GM12878 (cell line): ENCODE measurements around the gene GRK1.

Source experiments
- BRCA1 ChIP-seq: IDR thresholded peaks from 2 replicates; pipeline ENCODE4 v1.6.1; 2011; ENCODE audit warnings: low read depth, low read length, improper control_type of control experiment
- CHD4 ChIP-seq: fragments of 200-600 bp; sonication (generic); IDR thresholded peaks from 2 replicates; pipeline ENCODE4 v1.6.1; 2016; ENCODE audit warnings: mild to moderate bottlenecking
- CTCF ChIP-seq, 3 experiments: IDR thresholded peaks in 2 of 3; conservative IDR thresholded peaks in 1 of 3; 2 replicates each; pipeline ENCODE4 v1.5.1; 2011; ENCODE audit warnings: low read depth in 3 of 3, low read length in 3 of 3, mild to moderate bottlenecking in 3 of 3, control low read depth in 2 of 3, moderate library complexity in 2 of 3, inconsistent platforms in 1 of 3, mixed read lengths in 1 of 3; ENCODE audit not compliant: control insufficient read depth in 2 of 3, insufficient read depth in 1 of 3; ENCODE audit errors: extremely low read depth in 1 of 3
- GABPA ChIP-seq: IDR thresholded peaks from 2 replicates; pipeline ENCODE4 v1.6.1; 2014; ENCODE audit warnings: antibody characterized with exemption, low read depth, mild to moderate bottlenecking, inconsistent platforms
- IKZF2 ChIP-seq, 2 experiments: fragments of 450-650 bp; IDR thresholded peaks; 2 replicates each; pipeline ENCODE4 v1.6.1; 2017; ENCODE audit warnings: mild to moderate bottlenecking in 2 of 2, moderate library complexity in 2 of 2
- JUNB ChIP-seq: IDR thresholded peaks from 2 replicates; pipeline ENCODE4 v1.6.1; 2016; ENCODE audit warnings: antibody characterized with exemption, mild to moderate bottlenecking
- NRF1 ChIP-seq: conservative IDR thresholded peaks from 2 replicates; pipeline ENCODE4 v1.6.1; 2011; ENCODE audit warnings: mild to moderate bottlenecking, low read depth, low read length, improper control_type of control experiment
- POLR2A ChIP-seq: IDR thresholded peaks from 2 replicates; pipeline ENCODE4 v1.6.1; 2011; ENCODE audit warnings: low read depth, mild to moderate bottlenecking, low read length
- POLR2AphosphoS5 ChIP-seq: IDR thresholded peaks from 2 replicates; pipeline ENCODE4 v1.6.1; 2011; ENCODE audit warnings: mild to moderate bottlenecking, low read length, inconsistent platforms
- SMC3 ChIP-seq: IDR thresholded peaks from 2 replicates; pipeline ENCODE4 v1.6.1; 2011; ENCODE audit warnings: low read length, improper control_type of control experiment, borderline replicate concordance
- TBL1XR1 ChIP-seq: IDR thresholded peaks from 2 replicates; pipeline ENCODE4 v1.6.1; 2012; ENCODE audit warnings: low read depth, low read length, improper control_type of control experiment
- TCF7 ChIP-seq: IDR thresholded peaks from 2 replicates; pipeline ENCODE4 v1.6.1; 2014; ENCODE audit warnings: antibody characterized with exemption, borderline replicate concordance
- YY1 ChIP-seq: IDR thresholded peaks from 2 replicates; pipeline ENCODE4 v1.6.1; 2011; ENCODE audit warnings: low read depth, mild to moderate bottlenecking, low read length

GRCh38 chr13:113656003-113656588 is 10.9 kb upstream of the GRK1 start:
- no peak for TF ChIP-seq CHD4
- no peak for TF ChIP-seq IKZF2 (IDR thresholded peaks at IDR 0.05)
- TF ChIP-seq CTCF (IDR thresholded peaks at IDR 0.05 in 2 of 3, conservative IDR thresholded peaks at IDR 0.05 in 1 of 3; ENCODE audit: control insufficient read depth in 2 of 3, extremely low read depth in 1 of 3, insufficient read depth in 1 of 3, low read depth in 3 of 3, low read length in 3 of 3) = no peak
- TF ChIP-seq JUNB = no peak
- TF ChIP-seq BRCA1 = no peak
- no peak for TF ChIP-seq NRF1
- TF ChIP-seq POLR2A = no peak
- no peak for TF ChIP-seq SMC3
- TF ChIP-seq TBL1XR1 = no peak
- TF ChIP-seq POLR2AphosphoS5 = no peak
- no peak for TF ChIP-seq YY1
- TF ChIP-seq TCF7 = no peak
- no peak for TF ChIP-seq GABPA
